Muscle of back (tissue), 11 donors: ENCODE results near the gene CCNYL1. TPM values are rescaled to one million over a fixed set of nuclear protein-coding genes. Genes with fewer than 3 reads are reported as not detected.
A peak's percentile ranks its signal among the peaks of the same experiment; 100 is the strongest.
"Not testable (repeated sequence)": the region's sequence is repeated elsewhere in the genome, so short reads cannot be mapped to it uniquely, and the experiment has no call there.

ENCODE experiments used
- DNase-seq, 3 donors: peaks; one replicate each; pipeline versions ENCODE4 v3.0.0 to v3.0.0-alpha.2; 2013
- polyA plus RNA-seq, 10 donors: library from polyadenylated mRNA; unstranded; fragments of 120-200 nt; gene quantifications; one replicate each; pipeline ENCODE4 v1.2.1, GENCODE V29; 2013; ENCODE audit not compliant: insufficient read length in 10 of 10

The CCNYL1 gene
- polyA plus RNA-seq, 10 donors: 9.0 to 17.0 (median 12.2) TPM

DNA sequence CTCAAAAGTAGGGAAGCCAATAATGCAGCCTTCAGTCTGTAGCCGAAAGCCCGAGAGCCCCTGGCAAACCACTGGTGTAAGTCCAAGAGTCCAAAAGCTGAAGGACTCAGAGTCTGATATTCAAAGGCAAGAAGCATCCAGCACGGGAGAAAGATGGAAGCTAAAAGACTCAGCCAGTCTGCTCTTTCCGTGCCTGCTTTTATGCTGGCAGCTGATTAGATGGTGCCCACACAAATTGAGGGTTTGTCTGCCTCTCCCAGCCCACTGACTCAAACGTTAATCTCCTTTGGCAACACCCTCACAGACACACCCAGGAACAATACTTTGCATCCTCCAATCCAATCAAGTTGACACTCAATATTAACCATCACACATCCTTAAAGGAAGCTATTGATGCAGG, 14.5 kb upstream of the CCNYL1 start:
- DNase-seq: not testable (repeated sequence)

DNA sequence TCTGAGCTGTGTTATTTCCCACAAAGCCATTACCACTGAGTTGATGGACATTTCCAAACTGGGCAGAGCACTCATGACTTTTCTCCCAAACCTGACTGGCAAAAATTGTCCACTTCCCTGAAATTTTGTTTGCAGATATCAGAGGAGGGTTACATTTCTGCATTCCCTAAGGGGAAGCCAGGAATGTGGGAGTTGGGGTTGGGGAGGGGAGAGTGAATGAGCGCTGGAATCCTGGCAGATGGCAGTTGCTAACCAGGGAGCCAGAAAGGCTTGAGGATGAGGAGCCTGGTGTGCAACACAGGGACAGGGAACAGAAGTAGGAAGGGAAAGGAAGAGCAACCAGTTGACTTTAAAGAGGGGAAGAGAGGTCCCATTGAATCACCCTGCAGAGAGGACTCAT, 14.0 kb upstream of the CCNYL1 start:
- DNase-seq: no peak

DNA sequence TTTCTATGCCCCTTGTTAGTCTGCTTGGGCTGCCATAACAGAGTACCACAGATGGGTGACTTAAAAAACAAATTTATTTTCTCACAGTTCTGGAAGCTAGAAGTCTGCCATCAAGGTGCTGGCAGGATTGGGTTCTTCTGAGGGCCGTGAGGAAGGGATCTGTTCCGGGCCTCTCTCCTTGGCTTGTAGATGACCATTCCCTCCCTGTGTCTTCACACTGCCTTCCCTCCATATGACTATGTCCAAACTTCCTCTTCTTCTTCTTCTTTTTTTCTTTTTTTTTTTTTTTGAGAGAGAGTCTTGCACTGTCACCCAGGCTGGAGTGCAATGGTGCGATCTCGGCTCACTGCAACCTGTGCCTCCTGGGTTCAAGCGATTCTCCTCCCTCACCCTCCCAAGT, 13.1 kb upstream of the CCNYL1 start:
- no peak for DNase-seq

DNA sequence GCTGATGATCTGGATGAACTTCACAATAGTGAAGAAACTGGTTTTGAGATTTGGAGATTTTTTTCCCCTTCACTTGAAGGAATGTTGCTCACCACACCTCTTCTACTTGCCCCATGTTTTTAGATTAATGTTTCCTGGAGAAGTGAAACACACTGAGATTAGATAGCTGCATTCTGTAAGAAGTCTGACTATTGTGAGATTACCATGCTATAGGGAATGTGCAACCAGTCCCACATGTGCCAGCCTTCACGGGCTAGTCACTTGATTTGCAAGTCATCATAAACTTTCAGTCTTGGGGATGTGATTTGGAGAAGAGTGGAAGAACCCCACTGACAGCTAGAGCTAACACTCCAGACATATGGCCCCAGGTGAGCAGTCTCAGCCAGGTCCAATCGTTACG, 7.4 kb upstream of the CCNYL1 start:
- no peak for DNase-seq

DNA sequence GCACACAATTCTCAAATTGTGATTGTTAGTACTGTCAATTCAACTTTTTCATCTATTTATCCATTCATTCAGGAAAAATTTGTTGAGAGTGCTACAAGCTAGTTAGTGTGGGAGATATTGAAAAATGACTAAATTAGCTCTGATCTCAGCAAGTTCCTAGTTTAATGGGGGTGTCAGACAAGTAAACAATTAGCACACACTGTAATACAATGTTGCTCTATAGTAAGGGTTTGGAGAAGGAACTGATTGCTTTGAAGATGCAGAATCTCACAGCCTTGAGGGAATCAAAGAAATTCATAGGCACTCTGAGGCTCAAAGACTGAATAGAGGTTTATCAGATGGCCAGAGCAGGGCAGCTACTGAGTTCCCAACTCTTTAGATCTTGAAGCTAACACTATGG, 6.8 kb upstream of the CCNYL1 start:
- DNase-seq: no peak

DNA sequence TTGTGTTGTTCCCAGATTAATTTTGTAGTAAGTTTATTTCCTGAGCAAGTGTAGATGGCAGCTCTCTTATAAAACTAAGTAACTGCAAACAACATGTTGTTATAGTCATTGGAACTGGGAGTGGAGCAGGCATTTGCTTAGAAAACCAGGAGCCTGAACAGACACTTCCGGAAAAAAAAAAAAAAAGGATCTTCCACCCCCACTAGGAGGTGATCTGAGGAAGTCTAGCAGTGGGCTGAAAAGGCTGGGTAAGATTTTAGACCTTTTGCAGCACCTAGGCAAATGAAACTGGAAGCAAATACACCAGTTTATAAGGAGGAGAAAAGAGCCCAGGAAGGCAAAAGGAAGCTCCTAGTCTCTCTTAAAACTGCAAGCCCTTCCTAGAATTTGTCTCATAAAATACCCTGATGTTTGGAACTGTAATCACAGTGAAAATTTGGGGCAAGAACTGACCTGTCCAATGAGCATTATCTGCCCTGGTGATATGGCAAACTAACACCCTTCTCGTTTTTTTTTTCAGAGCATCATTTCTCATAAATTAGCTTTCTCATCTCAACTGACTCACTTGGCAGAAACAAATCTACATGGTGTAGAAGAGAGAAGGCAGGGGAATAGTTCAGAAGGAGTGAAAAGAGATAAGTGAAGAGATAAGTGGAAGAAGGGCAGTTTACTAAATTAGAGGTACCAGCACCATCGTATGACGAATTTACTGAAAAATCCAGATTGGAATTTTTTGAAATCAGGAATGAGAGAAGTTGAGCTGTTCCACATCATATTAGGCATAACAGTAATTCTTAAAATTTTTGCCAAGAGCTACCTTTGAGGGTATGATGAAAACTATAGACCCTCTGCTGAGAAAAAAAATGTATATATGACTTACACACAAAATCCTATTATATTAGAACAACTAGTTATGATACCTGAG, 4.2 kb upstream of the CCNYL1 start:
- DNase-seq: no peak

DNA sequence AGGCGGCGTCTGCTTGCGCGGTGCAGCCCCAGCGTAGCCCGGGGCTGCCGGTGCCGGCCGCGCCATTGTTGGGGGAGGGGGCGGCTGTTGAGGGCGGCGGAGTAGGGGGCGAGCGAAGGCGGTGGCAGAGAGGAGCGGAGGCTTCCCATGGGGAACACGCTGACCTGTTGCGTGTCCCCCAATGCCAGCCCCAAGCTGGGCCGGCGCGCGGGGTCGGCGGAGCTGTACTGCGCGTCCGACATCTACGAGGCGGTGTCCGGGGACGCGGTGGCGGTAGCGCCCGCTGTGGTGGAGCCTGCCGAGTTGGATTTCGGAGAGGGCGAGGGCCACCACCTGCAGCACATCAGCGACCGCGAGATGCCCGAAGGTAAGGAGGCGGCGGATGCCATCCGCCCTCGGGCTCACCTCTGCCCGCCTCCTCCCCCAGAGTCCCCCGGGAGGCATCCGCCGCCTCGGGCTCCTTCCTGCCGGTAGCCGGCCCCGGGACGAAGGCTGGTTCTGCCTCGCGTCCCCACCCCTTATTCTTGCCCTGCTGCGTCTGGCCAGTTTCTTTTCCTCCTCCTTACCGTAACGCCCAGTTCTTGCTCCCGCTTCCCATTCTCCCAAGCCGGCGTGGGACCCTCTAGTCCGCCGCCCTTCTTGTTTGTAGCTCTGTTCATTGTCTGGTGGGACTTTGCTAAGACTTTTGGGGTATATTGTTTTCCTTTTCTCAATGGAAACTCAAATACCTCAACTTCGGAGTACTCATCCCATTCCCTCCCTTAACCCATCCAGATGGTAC, 500 bp downstream of the CCNYL1 start:
- DNase-seq: peak in 2 of 3 donors; percentile 40 to 79

DNA sequence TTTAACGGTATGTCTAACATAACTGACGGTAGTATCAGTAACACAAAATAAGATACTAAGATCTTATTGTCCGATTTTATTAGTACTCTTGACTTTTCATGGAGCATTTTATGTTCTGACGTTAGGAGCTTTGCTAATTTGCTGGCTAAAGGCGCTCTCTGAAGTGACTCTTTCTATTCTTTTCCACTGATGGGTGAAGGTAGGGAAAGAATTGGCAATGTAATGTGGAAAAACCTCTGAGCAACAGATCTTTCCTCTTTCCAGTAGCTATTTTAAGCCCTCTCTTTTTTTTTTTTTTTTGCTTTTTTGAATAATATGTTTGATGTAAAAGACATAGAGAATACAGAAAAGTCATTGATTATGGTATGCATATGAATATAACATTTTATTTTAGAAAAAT, 4.6 kb downstream of the CCNYL1 start:
- peak in 1 of 3 donors; percentile 15 for DNase-seq

DNA sequence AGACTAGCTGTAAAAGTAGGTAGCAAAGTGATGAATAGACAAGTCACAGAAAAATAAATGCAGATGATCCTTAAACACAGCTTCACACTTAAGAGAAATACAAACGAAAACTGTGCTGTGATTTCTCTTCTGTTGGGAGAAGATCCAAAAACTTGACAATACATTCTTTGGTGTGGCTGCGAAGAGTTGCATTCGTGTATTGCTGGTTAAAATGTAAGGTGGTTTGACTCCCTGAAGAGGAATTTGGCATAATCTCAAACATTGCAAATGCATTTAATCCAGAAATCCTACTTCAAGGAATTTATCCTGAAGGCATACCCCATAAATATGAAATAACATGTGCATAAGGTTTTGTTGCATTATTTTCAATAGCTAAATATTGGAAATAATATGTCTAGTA, 7.1 kb downstream of the CCNYL1 start:
- no peak for DNase-seq

DNA sequence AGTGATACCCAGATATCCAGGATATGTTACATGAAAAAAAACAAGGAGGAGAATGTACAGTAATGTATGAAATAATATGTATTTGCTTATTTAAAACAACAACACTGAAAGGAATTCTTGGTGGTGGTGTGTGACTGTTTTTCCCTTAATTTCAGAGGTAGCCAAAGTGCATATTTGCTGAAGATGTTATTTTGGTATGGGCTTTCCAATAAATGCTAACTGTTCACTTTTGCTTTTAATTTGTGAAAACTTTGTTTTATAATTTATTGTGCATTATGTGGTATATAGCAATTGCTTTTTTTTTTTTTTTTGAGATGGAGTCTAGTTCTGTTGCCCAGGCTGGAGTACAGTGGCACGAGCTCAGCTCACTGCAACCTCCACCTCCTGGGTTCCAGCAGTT, 7.6 kb downstream of the CCNYL1 start:
- DNase-seq: no peak

DNA sequence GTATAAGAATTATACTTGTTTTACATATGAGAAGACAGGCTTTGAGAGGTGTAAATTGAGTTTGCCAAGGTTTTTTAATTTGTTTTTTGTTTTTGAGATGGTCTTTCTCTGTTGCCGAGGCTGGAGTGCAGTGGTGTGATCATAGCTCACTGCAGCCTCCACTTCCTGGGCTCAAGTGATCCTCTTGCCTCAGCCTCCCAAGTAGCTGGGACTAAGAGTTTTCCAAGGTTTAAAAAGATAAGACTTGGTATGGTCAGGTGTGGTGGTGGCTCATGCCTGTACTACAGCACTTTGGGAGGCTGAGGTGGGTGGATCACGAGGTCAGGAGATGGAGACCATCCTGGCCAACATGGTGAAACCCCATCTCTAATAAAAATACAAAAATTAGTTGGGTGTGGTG, 8.2 kb downstream of the CCNYL1 start:
- DNase-seq: not testable (repeated sequence)

DNA sequence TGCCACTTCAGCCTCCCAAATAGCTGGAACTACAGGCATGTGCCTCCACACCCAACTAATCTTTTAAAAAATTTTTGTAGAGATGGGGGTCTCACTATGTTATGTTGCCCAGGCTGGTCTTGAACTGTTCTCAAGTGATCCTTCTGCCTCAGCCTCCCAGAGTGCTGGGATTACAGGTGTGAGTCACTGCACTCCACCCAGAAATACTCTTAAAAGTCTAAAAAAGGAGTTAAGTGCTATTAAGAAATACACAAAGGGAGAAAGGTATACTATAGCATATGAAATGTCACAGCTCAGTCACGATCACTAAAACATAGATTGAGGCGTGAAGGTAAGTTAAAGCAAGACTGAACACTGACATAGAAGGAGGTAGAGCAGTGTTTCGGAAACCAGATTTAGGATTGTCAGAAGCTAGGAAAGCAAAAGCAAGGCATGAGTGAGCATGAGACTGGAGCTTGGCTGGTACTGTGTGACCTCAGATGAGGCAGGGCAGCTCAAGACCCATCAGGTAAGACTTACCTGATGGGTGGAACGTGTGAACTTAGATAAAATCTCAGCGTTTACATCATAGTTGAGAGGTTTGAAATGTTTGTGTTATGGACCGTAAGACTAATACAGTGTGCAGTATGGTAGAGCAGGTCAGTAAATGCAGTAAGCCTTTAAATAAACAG, 9.2 kb downstream of the CCNYL1 start:
- no peak for DNase-seq

DNA sequence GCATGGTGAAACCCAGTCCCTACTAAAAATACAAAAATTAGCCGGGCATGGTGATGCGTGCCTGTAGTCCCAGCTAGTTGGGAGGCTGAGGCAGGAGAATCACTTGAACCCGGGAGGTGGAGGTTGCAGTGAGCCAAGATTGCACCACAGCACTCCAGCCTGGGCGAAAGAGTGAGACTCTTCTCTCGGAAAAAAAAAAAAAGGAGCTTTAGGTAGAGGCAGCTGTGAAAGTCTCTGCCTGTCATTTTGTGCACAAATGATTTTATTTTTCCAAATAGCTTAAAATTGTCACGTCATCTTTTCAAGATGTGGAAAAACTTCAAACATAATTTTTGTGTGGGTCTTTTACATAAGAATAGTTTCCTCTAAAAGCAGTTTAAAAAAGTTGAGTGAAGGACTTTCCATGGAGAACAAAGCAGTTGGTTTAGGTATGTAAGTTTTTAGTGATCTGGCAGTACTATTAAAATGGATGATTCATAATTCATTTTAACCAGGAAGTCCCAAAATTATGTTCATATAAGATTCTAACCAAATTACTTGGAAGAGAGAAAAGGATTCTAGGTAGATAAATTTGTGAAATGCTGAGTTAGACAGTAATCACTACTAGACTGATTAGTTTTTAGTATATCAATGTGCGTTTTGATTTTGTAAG, 11.5 kb downstream of the CCNYL1 start:
- no peak for DNase-seq

DNA sequence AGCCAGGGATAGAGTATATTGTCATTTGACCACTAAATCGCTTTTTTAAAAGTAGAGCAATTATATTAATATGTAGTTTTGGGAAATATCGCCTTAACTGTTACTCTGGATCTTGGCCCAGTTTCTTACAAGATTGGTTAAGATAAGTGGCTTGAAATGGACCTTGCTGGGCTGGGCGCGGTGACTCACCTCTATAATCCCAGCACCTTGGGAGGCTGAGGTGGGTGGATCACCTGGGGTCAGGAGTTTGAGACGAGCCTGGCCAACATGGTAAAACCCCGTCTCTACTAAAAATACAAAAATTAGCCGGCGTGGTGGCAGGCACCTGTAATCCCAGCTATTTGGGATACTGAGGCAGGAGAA, 12.0 kb downstream of the CCNYL1 start:
- DNase-seq: not testable (repeated sequence)

DNA sequence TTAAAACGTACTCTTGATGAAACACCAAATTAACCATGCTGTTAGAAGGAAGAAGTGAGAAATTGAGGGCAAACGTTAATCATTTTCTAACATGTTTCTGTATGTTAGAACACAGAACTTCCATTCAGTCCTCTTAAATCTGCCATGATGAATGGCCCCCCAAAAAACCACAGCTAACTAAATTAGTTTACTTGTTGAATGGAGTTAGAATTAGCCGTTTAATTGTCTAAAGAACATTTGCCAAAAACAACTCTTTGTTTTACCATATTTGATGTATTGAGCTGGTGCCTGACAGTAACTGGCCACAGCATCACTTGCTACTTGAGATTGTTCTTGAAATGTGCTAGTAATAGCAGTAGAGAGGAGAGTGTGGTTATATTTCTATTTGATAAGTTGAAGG, 12.7 kb downstream of the CCNYL1 start:
- no peak for DNase-seq

DNA sequence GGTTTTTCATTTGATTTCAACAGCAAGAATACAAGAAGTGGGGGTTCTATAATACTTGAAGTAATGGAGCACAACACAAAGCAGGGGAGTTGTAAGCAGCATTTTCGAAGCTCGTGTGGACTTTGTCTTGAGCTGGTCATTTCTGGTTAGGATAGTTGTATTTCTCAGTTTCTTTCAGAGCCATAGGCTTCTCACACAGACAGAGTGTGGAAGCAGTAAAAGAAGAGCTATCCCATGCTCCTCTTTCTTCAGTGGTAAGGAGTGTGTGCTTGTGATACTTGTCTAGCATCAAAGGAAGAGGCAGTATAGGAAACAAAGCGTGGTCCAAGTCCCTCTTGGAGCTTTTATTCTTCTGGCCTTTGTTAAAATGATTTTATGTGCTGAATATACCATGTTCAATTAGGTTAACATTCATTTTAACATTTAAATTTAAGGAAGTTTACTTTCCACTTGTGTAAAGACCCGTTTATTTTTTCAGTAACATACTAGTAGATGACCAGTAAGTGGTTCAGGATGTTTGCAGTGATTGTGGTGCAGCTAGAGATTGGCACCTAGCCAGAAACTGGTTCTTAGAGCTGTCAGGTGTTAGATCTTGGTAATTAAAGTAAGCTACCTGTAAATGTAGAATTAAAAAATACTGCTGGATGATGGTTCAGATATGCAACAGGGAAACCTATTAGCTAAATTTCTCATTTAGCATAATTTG, 14.6 kb downstream of the CCNYL1 start:
- no peak for DNase-seq

DNA sequence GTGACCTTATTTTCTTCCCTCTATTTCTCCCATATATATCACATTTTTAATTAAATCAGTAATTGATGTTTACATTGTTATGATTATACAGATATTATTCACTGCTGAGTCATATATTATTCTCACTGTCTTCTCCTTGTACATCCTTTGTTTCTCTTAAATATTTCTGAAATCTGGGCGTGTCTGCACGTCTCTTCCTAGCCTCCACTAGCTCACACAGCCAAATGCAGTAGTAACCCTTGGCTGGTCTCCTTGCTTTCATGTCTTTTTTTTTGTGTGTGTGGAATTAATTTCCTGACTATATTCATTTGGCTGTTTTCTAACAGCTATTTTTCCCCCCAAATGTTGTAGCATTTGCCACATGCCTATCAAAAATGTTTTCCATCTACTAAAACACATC, 15.8 kb downstream of the CCNYL1 start:
- peak in 1 of 3 donors; percentile 22 for DNase-seq

DNA sequence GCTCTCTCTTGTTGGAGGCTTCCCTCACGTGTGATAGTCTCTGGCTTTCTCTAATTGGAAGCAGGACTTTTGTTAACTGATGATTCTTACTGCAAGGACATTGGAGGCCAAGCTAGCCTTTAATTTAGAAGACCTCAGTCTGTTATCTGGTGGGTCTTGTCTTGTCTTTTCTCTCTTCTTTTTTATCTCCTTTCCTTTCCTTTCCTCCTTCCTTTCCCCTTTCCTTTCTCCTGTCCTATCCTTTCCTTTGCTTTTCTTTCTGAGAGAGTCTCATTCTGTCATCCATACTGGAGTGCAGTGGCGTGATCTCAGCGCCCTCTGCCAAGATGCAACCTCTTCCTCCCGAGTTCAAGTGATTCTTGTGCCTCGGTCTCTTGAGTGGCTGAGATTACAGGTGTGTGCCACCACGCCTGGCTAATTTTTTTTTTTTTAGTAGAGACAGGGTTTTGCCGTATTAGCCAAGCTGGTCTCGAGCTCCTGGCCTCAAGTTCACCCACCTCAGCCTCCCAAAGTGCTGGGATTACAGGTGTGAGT, 18.1 kb downstream of the CCNYL1 start:
- no peak for DNase-seq

DNA sequence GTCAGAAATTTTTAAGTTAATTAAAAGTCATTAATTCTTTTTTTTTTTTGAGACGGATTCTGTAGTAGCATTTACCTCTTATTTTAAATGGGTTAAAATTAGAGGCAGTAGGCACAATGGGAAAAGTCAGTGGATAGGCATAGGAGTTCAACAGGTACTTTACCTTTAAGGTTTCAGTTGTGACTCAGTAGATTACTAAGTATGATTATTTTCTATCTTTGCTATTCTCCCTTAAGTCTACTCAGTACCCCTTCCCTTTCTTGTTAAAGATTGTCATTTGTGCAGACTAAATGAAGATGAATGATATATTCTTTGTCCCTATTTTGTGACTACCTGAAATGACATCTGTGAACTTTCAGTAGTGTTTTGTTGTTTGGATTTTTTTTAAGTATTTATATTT, 19.7 kb downstream of the CCNYL1 start:
- DNase-seq: no peak

DNA sequence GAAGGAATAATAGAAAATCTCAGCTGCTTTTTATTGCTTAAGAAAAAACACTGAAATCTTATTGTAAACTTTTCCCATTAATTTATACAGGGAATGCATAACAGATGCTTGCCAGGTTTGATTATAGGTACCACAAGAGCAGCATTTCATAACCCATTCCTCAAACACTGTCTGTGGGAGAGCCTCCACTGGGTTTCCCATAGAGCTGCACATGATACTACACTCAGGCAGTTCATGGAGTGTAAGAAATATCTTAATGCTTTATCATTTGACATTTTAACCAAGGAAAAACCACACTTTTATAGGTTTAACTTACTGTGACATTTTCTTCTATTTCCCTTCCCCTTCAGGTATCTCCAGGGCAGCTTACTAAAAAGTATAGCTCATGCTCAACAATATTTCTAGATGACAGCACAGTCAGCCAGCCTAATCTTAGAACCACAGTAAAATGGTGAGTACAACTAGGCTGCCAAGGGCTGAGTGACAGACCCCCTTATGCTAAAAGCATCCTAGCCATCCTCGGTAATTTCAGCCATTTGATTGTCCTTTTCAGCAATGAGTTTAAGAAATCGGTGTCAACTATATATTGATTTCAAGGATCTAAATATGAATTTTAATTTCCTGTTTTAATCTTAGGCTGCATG, 22.3 kb downstream of the CCNYL1 start:
- no peak for DNase-seq

DNA sequence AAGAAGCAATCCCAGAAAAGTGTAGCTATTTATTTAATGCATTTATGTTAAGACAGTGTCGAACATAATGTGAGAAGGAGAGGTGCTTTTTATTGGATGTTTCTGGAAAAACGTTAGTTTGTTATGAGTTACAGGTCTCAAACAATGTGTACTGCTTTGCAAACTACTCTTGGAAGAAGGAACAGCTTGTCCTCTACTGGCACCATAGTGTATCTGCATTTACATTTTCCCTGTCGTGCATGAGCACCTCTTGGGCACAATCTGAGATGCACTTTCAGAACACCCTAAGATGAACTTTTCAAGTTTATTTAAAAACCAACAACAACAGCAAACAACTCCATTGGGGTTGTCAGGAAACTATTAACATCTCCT, 22.8 kb downstream of the CCNYL1 start:
- DNase-seq: peak in 1 of 3 donors; percentile 17
